Measurements from ENCODE around the gene VSTM1. TPM values are rescaled to one million over a fixed set of nuclear protein-coding genes. Genes with fewer than 3 reads are reported as not detected.

VSTM1 gene
- total RNA-seq, 4 donors from 2014 or later, result not detected

- Histone ChIP-seq H3K4me1 (no peaks in the 10 kb centered on the region), H3K27me3 (no peaks in the 10 kb centered on the region), H3K4me3 (no peak overlapping the region), H3K9me3 (no peaks in the 10 kb centered on the region), H3K27ac (no peak overlapping the region), H3K36me3 (no peaks in the 10 kb centered on the region)
- no peak for TF ChIP-seq POLR2A (IDR thresholded peaks at IDR 0.05)
- no peak for TF ChIP-seq CTCF (IDR thresholded peaks at IDR 0.05)
- no peak for DNase-seq
These were observed 64.0 kb downstream of the VSTM1 start for GRCh38 chr19:53999694-54000093.

DNA sequence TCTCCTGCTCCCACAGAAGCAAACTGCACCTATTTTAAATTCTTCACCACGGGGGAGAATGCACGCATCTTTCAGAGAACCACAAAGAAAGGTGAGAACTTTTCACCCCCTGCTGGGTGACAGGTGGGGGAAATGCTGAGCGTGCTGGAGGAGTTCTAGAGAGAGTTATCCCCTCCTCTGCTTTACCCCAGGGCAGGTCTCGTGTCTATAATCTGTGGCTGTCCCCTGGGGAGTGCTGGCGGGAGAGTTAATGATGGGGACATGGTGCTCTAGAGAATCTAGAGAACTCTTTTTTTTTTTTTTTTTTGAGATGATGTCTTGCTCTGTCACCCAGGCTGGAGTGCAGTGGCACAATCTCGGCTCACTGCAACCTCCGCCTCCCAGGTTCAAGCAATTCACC is 65.5 kb downstream of the VSTM1 start:
- DNase-seq, result no peak
- Histone ChIP-seq H3K36me3 (no peaks in the 10 kb centered on the region), H3K4me3 (no peak overlapping the region), H3K4me1 (no peaks in the 10 kb centered on the region), H3K27ac (no peak overlapping the region), H3K9me3 (no peaks in the 10 kb centered on the region), H3K27me3 (no peaks in the 10 kb centered on the region)
- TF ChIP-seq CTCF (IDR thresholded peaks at IDR 0.05) (no peak), POLR2A (IDR thresholded peaks at IDR 0.05) (no peak)

DNA sequence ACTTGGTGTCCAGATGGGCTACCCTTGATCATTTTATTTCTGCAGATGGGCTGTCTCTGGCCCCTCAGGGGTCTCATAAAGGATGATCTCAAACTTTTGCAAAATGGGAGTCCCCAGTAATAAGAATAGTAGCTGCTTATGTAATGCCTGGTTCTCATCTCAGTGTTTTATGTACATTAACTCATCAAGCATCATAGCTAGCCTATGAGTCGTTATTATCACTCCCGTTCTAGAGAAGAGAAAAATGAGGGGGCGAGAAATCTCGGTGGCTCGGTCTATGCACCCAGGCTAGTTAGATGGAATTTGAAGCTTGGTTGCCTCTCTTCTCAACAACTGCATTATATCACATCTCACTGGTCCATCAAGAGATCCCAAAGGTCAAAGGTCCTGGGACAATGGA is 68.9 kb downstream of the VSTM1 start:
- no peak overlapping the region for H3K4me3 ChIP-seq
- no peak for DNase-seq
- TF ChIP-seq CTCF (IDR thresholded peaks at IDR 0.05) (no peak), POLR2A (IDR thresholded peaks at IDR 0.05) (no peak)
- peaks cover 0 to 6% of the 10 kb centered on the region in 2 donors for H3K27me3 ChIP-seq
- no peaks in the 10 kb centered on the region for H3K9me3 ChIP-seq
- no peaks in the 10 kb centered on the region for H3K36me3 ChIP-seq
- H3K27ac ChIP-seq, result no peak overlapping the region
- H3K4me1 ChIP-seq, result peaks cover 0 to 8% (median 0%) of the 10 kb centered on the region in 4 donors

DNA sequence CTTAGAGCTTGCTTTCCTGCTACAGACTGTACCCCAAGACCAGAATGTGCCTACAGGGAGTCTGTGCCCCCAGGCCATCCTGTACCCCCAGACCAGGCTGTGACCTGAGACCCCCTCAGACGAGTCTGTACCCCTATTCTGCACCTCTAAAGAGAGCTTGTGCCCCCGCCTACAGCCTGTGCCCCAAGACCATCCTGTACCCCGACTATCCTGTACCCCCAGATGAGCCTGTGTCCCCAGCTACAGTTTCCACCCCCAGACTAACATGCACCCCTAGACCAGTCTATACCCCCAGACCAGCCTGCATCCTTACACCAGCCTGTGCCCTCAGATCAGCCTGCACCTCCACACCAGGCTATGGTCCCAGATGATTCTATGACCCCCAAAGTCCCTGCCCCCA is 70.2 kb downstream of the VSTM1 start:
- Histone ChIP-seq H3K27me3 (peaks cover 0 to 6% of the 10 kb centered on the region in 2 donors), H3K4me3 (no peak overlapping the region), H3K9me3 (no peaks in the 10 kb centered on the region), H3K36me3 (no peaks in the 10 kb centered on the region), H3K27ac (no peak overlapping the region), H3K4me1 (peaks cover 0 to 8% (median 0%) of the 10 kb centered on the region in 4 donors)
- no peak for DNase-seq
- TF ChIP-seq CTCF (IDR thresholded peaks at IDR 0.05), result no peak
- TF ChIP-seq POLR2A (IDR thresholded peaks at IDR 0.05), result no peak

DNA sequence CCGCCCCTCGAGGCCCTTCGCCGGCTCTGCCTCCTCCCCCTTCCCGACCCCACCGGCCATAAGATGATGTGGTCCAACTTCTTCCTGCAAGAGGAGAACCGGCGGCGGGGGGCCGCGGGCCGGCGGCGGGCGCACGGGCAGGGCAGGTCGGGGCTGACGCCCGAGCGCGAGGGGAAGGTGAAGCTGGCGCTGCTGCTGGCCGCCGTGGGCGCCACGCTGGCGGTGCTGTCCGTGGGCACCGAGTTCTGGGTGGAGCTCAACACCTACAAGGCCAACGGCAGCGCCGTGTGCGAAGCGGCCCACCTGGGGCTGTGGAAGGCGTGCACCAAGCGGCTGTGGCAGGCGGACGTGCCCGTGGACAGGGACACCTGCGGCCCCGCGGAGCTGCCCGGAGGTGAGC is 70.9 kb downstream of the VSTM1 start:
- DNase-seq, result no peak
- Histone ChIP-seq H3K4me3 (no peak overlapping the region), H3K27me3 (peaks cover 0 to 6% of the 10 kb centered on the region in 2 donors), H3K9me3 (no peaks in the 10 kb centered on the region), H3K4me1 (peaks cover 0 to 8% (median 0%) of the 10 kb centered on the region in 4 donors), H3K27ac (no peak overlapping the region), H3K36me3 (no peaks in the 10 kb centered on the region)
- TF ChIP-seq CTCF (IDR thresholded peaks at IDR 0.05) (no peak), POLR2A (IDR thresholded peaks at IDR 0.05) (no peak)

- peaks cover 0 to 6% of the 10 kb centered on the region in 2 donors for H3K27me3 ChIP-seq
- peaks cover 0 to 8% (median 0%) of the 10 kb centered on the region in 4 donors for H3K4me1 ChIP-seq
- TF ChIP-seq CTCF (IDR thresholded peaks at IDR 0.05), result no peak
- TF ChIP-seq POLR2A (IDR thresholded peaks at IDR 0.05), result no peak
- no peaks in the 10 kb centered on the region for H3K36me3 ChIP-seq
- H3K9me3 ChIP-seq, result no peaks in the 10 kb centered on the region
- H3K4me3 ChIP-seq, result no peak overlapping the region
- DNase-seq, result no peak
- no peak overlapping the region for H3K27ac ChIP-seq
These were observed 71.5 kb downstream of the VSTM1 start for GRCh38 chr19:53992211-53992610.

All from Peyer's patch (tissue), 4 donors.